Natural killer cell (primary cell): ENCODE results near the gene ATP5PF. TPM values are rescaled to one million over a fixed set of nuclear protein-coding genes. Genes with fewer than 3 reads are reported as not detected.

Experiments
- ATAC-seq, 3 donors: fragments of 150-1000 bp in 2 of 3; fragments of 200-7000 bp in 1 of 3; cut with Tn5 transposase; 1 replicate in 1 of 3; 2 replicates in 2 of 3; pipeline ENCODE4 v1.10.0; 2021; ENCODE audit warnings: mild to moderate bottlenecking in 2 of 3, moderate library complexity in 2 of 3
- DNase-seq, 2 donors: peaks; one replicate each; pipeline versions ENCODE4 v3.0.0 to v3.0.0-alpha.2; 2013 to 2021; ENCODE audit warnings: mixed read lengths in 1 of 2
- H3K27ac ChIP-seq: one replicate; pipeline ENCODE4 v1.5.1; 2013; ENCODE audit warnings: mild to moderate bottlenecking, low read length
- H3K27me3 ChIP-seq: one replicate; pipeline ENCODE4 v1.6.1; 2013; ENCODE audit warnings: low read length; ENCODE audit not compliant: control insufficient read depth, insufficient read depth
- H3K36me3 ChIP-seq: one replicate; pipeline ENCODE4 v1.6.1; 2013; ENCODE audit warnings: low read length; ENCODE audit not compliant: control insufficient read depth, insufficient read depth
- H3K4me1 ChIP-seq: one replicate; pipeline ENCODE4 v1.6.1; 2013; ENCODE audit warnings: low read length; ENCODE audit not compliant: control insufficient read depth, insufficient read depth
- H3K4me3 ChIP-seq: one replicate; pipeline ENCODE4 v1.5.1; 2013; ENCODE audit warnings: low read length
- H3K9me3 ChIP-seq: one replicate; pipeline ENCODE4 v1.6.1; 2013; ENCODE audit warnings: low read length; ENCODE audit not compliant: control insufficient read depth, insufficient read depth
- H3K27ac Mint-ChIP-seq, 2 donors: one replicate each; pipeline ENCODE4 v1.8.0; 2022; ENCODE audit warnings: mild to moderate bottlenecking in 2 of 2, mixed read lengths in 2 of 2, moderate library complexity in 1 of 2
- H3K27me3 Mint-ChIP-seq, 2 donors: one replicate each; pipeline ENCODE4 v1.8.0; 2022; ENCODE audit warnings: low read depth in 2 of 2, mixed read lengths in 2 of 2
- H3K36me3 Mint-ChIP-seq: one replicate; pipeline ENCODE4 v1.8.0; 2022; ENCODE audit warnings: mixed read lengths
- H3K4me1 Mint-ChIP-seq, 2 donors: one replicate each; pipeline ENCODE4 v1.8.0; 2022; ENCODE audit warnings: mixed read lengths in 2 of 2
- H3K4me3 Mint-ChIP-seq: one replicate; pipeline ENCODE4 v1.8.0; 2022; ENCODE audit warnings: mild to moderate bottlenecking, moderate library complexity, mixed read lengths
- H3K9me3 Mint-ChIP-seq, 2 donors: one replicate each; pipeline ENCODE4 v1.8.0; 2022; ENCODE audit warnings: mixed read lengths in 2 of 2
- CTCF ChIP-seq: fragments of 200-600 bp; IDR thresholded peaks from one replicate; pipeline ENCODE4 v1.8.0; 2022; ENCODE audit warnings: antibody characterized with exemption
- WGBS: methylation state at CpG from one replicate; pipeline ENCODE4 v1.1.7; 2013; ENCODE audit warnings: missing lambda C conversion rate; ENCODE audit not compliant: insufficient coverage; 5-methylcytosine and 5-hydroxymethylcytosine counted together
- intact Hi-C: fragments of 100-400 bp; cut with micrococcal nuclease; formaldehyde crosslinking; loops from one replicate; pipeline ENCODE4 v1.14.2; 2022
- total RNA-seq, 4 donors: library from RNA; stranded (reverse); fragments of 120-200 nt in 1 of 4; gene quantifications; one replicate each; pipeline versions ENCODE4 v1.2.3 to v1.2.4, GENCODE V29; 2013 to 2022

ATP5PF gene
- total RNA-seq, 3 donors from 2014 or later (not counting 1 experiment from before 2014, with no cell fraction given) = 36.2 to 41.6 (median 36.4) TPM

- intact Hi-C loops = no loop called here
- H3K4me1 Mint-ChIP-seq = peaks cover 32 to 35% of the 10 kb centered on the region in 2 donors
- H3K36me3 Mint-ChIP-seq = no peaks in the 10 kb centered on the region
These were observed 2.5 kb downstream of the ATP5PF start for GRCh38 chr21:25732091-25732760.

GRCh38 chr21:25722631-25723030 is 12.1 kb downstream of the ATP5PF start:
- 75% methylated on average over 3 of the region's 3 CpGs for WGBS
- H3K36me3 Mint-ChIP-seq = peaks cover 19% of the 10 kb centered on the region

More at GRCh38 chr21:25732091-25732760, 2.5 kb downstream of the ATP5PF start:
- Mint-ChIP-seq H3K27me3 (no peaks in the 10 kb centered on the region), H3K4me3 (no peak overlapping the region), H3K9me3 (no peaks in the 10 kb centered on the region), H3K27ac (no peak overlapping the region)
- Histone ChIP-seq H3K4me3 (no peak overlapping the region), H3K27ac (no peak overlapping the region), H3K4me1 (peaks cover 4% of the 10 kb centered on the region), H3K27me3 (no peaks in the 10 kb centered on the region), H3K9me3 (no peaks in the 10 kb centered on the region), H3K36me3 (peaks cover 26% of the 10 kb centered on the region)
- ATAC-seq = no peak
- no peak for DNase-seq
- 98% methylated on average over 6 of the region's 6 CpGs for WGBS
- no peak for TF ChIP-seq CTCF

GRCh38 chr21:25721987-25722386 is 12.7 kb downstream of the ATP5PF start:
- H3K9me3 ChIP-seq = no peaks in the 10 kb centered on the region
- Mint-ChIP-seq H3K27me3 (no peaks in the 10 kb centered on the region), H3K4me3 (no peak overlapping the region), H3K27ac (peak overlapping the region in 1 of 2 donors; percentile 34), H3K9me3 (no peaks in the 10 kb centered on the region), H3K36me3 (peaks cover 19% of the 10 kb centered on the region), H3K4me1 (peaks cover 0 to 5% of the 10 kb centered on the region in 2 donors)
- no peak for ATAC-seq
- no peaks in the 10 kb centered on the region for H3K27me3 ChIP-seq
- H3K36me3 ChIP-seq = peaks cover 43% of the 10 kb centered on the region
- TF ChIP-seq CTCF = no peak
- no peak for DNase-seq
- no peak overlapping the region for H3K4me3 ChIP-seq
- H3K27ac ChIP-seq = no peak overlapping the region
- intact Hi-C loops = no loop called here
- whole genome bisulfite sequencing = 100% methylated on average over 3 of the region's 3 CpGs
- H3K4me1 ChIP-seq = no peaks in the 10 kb centered on the region

More at GRCh38 chr21:25722631-25723030, 12.1 kb downstream of the ATP5PF start:
- Mint-ChIP-seq H3K4me3 (no peak overlapping the region), H3K4me1 (peaks cover 0 to 5% of the 10 kb centered on the region in 2 donors), H3K27me3 (no peaks in the 10 kb centered on the region), H3K27ac (no peak overlapping the region), H3K9me3 (no peaks in the 10 kb centered on the region)
- H3K4me1 ChIP-seq = no peaks in the 10 kb centered on the region
- H3K27me3 ChIP-seq = no peaks in the 10 kb centered on the region
- no peaks in the 10 kb centered on the region for H3K9me3 ChIP-seq
- H3K27ac ChIP-seq = no peak overlapping the region
- H3K36me3 ChIP-seq = peaks cover 49% of the 10 kb centered on the region
- ATAC-seq (no peak), DNase-seq (no peak)
- no peak overlapping the region for H3K4me3 ChIP-seq
- no peak for TF ChIP-seq CTCF
- intact Hi-C loops = no loop called here
